HG02852 (cell line): ENCODE data around the gene VMAC.
"Not testable (repeated sequence)": the region's sequence is repeated elsewhere in the genome, so short reads cannot be mapped to it uniquely, and the experiment has no call there.

Source experiments
- ATAC-seq: cut with Tn5 transposase; IDR thresholded peaks from one replicate; pipeline ENCODE4 v1.9.1; 2021; ENCODE audit warnings: mild to moderate bottlenecking, moderate library complexity; ENCODE audit not compliant: unreplicated experiment

VMAC gene

DNA sequence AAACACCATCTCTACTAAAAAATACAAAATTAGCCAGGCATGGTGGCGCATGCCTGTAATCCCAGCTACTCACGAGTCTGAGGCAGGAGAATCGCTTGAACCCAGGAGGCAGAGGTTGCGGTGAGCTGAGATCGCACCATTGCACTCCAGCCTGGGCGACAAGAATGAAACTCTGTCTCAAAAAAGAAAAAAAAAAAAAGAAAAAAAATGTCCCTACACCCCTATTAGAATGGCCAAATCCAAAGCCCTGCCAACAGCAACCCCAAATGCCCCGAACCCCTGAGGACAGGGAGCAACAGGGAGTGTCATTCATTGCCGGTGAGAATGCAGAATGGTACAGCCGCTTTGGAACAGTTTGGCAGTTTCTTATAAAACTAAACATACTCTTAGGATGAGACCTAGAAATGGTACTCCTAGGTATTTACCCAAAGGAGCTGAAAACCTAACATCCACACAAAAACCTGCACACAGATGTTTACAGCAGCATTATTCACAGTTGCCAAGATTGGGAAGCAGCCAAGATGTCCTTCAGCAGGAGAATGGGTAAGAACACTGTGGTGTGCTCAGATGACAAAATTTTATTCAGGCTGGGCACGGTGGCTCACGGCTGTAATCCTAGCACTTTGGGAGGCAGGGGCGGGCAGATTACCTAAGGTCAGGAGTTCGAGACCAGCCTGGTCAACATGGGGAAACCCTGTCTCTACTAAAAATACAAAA lies 21.4 kb upstream of the VMAC start:
- ATAC-seq, result not testable (repeated sequence)

DNA sequence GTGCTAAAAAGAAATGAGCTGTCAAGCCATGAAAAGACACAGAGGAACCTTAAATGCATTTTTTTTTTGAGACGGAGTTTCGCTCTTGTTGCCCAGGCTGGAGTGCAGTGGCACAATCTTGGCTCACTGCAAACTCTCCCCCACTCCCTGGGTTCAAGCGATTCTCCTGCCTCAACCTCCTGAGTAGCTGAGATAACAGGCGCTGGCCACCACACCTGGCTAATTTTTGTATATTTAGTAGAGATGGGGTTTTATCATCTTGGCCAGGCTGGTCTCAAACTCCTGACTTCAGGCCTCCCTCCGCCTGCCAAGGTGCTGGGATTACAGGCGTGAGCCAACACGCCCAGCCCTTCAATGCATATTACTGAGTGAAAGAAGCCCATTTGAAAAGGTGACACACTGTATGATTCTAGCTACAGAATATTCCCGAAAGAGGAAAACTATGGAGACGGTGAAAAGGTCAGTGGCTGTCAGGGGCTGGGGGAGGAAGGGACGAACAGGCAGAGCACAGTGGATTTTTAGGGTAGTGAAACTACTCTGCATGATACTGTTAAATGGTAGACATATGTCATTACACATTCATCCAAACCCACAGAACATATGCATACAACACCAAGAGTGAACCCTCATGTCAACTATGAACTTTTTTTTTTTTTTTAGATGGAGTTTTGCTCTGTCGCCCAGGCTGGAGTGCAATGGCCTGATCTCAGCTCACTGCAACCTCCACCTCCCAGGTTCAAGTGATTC lies 20.4 kb upstream of the VMAC start:
- not testable (repeated sequence) for ATAC-seq

DNA sequence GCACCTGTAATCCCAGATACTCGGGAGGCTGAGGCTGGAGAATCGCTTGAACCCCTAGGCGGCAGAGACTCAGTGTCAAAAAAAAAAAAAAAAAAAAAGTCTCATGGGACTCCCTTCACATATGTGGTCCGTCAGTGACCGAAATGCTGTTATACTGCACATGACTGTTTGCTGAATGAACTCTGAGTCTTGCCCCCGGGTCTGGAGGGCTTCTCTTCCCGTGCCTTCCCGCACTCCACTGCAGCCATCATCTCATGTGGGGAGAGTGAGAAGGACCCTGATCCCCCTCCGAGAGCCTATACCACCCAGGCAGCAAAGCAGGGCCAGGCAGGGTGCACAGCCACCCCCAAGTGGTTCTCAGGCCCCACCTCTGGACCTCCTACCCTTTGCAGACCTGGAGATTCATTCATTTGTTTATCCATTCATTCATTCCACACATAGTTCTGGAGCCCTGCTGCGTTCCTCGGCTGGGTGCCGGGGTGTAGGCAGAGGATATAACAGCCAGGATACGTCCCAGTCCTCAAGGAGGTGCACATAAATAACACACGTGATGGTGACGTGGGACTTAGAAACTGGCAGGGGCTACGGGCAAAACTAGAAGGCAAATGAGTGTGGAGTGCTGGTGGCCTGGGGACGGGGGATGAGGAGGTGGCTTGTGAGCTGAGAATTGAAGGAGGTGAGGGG lies 15.2 kb upstream of the VMAC start:
- no peak for ATAC-seq

DNA sequence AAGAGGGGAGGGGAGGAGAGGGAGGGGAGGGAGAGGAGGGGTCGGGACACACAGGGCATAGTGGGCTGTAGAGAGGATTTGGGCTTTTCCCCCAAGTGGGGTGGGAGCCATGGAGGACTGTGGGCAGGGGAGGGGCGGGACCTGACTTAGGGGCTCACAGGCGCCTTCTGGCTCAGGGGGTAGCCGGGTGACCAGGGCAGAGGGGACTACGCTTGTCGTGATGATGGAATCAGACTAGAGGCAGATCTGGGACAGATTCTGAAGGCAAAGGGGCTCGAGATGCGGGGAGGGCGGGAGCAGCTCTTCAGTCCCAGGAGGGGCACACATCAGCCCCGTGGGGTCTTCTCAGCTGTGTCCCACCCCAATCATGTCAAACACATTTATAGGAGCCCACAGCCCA lies 14.6 kb upstream of the VMAC start:
- ATAC-seq, result no peak

DNA sequence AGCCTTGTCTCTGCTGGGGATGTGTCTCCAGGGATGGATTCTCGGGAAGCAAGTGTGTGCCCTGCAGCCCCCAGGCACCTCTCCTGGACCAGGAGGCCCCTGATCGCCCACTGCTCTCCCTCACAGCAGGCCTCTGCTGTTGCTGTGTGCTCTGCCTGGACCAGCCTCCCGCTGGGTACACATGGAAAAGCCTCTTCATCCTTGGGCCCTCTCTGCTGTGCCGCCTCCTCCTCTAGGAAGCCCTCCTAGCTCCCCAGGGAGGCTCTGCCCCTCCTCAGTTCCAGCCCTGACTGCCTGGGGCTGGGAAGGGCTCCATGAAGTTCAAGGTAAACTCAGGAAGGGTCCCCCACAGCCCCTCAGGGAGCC lies 13.1 kb upstream of the VMAC start:
- ATAC-seq, result no peak

DNA sequence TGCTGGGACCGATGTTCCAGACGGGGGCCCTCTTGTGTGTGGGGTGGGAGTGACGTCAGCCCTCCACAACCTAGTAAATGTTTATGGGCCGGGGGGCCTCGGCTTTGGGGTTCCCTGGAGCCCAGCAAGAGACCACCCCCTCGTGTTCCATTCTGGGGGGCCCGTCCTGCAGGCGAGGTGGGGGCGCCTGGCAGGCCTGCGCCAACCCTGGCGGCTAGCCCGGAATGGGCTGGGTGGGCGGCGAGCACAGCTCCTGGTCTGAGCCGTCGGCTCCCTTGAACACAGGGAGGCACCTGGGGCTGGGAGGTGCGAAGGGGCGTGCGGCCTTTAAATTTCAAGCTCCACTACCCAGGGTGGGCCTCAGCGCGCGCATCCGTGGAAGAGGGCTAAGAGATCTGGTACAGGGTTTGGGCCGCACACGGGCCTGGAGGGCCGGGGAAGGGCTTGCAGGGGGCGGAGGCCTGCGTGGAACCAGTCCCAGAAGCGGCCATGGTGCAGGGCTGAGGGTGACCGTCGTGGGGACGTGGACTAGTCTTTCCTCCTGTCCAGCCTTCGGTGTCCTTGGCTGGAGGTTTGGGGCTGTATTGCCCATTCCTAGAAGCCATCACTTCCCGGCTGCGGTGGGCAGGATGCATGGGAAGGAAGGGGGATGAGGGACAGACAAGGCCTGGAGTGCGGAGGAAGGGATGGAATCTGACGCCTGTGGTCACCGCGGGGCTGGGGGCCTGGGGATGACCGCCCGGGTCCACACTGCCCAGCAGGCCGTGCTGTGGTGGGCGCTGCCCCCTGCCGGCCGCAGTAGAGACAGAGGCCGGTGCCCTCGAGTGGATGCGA lies 12.5 kb upstream of the VMAC start:
- ATAC-seq, result no peak

DNA sequence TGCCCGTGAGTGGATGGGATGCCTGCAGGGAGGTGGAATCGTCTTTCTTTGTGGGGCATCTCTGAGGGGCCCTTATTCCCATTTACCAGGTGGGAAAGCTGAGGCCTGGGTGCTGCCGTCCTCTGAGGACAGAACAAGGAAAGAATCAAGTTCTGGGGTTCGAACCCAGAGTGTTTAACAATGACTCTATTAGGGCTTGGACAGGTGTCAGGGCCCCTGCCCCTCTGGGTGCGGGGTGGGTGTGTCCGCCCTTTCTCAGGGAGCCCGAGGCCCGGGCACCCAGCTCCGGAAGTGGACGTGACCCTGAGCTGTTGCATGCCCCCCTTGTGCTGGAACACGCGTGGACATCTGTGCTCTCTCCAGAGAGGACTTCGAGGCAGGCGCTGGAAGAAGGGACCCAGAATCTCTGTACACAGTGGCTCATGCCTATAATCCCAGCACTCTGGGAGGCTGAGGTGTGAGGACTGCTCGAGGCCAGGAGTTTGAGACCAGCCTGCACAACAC lies 11.8 kb upstream of the VMAC start:
- ATAC-seq, result no peak

DNA sequence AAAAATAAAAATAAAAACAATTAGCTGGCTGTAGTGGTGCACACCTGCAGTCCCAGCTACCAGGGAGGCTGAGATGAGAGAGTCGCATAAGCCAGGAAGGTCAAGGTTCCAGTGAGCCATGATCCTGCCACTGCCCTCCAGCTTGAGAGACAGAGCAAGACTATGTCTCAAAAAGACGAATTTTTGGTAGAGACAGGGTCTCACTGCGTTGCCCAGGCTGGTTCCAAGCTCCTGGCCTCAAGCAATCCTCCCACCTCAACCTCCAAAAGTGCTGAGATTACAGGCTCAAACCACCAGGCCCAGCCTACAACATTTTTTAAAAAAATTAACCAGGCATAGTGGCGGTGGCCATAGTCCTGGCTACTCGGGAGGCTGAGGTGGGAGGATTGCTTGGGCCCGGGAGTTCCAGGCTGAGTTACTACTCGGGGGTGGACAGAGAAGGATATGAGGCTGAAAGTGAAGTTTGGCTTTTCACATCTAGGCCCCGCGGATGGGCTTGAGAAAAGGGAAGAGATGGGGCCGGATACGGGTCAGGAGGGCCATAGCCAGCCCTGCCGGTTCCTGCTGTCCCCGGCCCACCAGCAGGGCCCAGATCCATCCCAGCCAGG lies 11.3 kb upstream of the VMAC start:
- no peak for ATAC-seq

DNA sequence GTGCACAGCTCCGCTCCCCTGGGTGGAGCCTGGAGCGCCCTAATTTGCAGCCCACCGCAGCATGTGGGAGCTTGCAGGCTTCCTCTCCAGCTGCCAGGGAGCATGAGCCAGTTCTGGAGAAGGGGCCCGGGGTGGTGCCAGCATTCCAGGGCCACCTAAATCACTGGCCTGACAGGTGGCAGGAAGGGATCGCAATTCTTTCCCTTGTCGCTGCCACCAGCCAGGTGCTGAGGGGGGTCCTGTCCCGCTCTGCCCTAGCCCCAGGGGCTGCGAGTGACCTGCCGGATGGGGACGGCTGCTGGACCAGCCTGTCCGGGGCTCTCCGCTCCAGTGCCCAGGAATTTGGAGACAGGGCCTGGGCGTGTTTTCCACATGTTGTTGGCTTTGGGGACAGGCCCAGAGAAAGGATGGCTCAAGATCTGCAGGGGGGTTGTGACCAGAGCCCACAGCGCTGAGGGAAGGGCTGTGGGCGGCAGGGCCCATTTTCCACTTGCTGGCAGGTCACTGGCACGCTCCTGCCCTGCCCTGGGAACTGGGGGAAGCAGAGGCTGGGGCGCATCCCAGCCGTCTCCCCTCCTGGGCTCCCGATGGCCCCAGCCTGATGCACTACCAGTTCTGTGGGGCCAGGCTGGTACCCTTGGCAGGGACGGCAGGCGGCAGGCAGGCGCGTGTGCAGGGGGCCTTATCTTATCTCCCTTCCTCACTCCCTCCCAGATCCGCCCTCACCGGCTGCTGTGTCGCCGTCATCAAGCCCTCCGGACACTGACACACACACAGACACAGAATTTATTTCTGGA lies 10.6 kb upstream of the VMAC start:
- no peak for ATAC-seq

DNA sequence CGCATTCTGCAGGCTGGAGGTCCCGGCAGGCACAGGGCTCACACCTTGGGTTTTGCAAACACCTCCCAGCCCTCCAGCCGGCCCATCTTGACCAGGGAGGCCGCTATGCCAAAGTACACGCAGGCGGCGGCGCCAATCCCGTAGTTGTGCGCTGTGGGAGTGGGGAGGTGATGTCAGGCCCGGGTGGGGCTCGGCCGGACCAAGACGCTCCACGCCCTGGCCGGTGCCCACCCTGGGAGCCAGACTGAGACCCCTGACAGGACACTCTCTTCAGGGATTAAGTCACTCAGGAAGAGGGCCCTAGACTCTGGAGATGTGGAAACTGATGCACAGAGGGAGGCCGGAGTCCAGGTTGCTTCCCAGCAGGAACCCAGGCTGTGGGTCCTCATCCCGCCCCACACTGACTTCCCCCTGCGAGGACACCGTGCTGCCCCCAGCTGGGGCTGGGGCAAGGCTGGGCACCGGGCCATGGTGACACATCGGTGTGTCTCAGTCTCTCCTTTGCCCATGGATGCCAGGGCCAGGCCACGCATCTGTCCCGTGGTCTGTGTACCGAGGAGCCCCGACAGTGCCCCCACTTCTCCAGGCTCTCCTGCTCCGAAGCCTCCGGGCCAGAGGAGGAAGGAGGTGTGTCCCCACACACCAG lies 9.8 kb upstream of the VMAC start:
- ATAC-seq, result no peak

DNA sequence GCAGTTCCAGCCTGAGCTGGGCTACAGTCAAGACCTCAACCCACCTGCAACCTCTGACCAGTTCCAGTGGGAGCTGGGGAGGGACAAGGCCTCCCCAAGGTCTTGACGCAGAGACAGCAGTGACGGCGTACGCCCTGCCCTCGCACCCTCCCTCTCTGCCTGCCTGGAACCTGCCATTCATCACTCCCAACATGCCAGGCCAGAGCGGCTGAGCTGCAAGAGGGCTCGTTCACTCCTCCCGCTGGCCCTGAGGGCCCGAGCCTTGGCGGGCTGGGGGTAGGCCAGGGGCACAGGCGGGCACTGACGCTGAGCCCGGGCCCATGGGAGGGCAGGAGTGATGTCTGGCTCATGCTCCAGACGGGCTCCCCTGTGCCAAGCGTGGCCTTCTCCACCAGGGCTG lies 9.3 kb upstream of the VMAC start:
- ATAC-seq, result no peak

DNA sequence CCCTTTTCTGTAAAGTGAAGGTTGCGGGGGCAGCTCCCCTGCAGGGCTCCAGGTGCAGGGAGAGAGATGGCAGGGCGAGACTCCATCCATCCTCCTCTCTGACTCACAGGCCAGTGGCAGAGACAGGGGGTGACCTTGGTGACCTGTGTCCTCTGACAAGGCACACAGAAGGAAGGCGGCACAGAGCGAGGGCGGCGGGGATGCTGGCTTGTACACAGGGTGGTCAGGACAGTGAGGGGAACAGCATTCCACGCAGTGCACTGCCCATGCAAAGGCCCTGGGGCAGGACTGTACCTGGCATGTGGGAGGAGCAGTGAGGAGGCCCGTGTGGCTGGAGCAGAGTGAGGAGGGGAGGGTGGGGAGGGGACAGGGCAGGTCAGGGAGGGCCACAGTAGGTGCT lies 8.8 kb upstream of the VMAC start:
- no peak for ATAC-seq

DNA sequence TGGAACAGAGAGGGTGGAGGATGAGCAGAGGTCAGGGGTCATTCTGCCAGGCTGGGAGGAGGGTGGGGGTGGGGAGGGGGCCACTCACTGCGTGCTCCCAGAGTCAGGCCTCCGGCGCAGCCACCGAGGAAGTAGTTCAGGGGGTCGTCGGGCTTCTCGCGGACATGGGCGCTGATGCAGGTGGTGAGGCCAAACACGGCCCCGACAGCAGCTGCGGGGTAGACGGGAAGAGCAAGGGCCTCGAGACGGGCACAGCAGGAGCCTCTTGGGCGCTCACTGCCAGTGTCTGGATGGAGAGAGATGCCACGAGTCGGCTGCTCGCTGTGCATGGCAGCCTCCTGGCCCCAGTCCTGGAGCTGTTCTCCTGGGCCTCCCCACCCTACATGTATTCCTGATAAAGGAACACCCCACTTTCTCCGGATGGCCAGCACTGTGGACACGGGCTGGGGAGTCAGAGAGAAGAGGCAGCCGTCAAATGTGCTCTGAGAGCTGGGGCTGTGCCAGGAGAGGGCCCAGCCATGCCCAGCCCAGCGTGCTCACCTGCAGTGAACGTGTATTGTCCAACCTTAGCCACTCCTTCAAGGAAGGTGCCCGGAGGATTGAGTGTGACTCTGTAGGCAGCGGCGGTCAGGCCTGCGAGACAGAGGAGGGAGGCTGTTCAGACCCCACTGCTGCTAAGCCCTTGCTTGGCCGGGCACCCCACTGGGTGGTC lies 8.2 kb upstream of the VMAC start:
- ATAC-seq, result no peak

DNA sequence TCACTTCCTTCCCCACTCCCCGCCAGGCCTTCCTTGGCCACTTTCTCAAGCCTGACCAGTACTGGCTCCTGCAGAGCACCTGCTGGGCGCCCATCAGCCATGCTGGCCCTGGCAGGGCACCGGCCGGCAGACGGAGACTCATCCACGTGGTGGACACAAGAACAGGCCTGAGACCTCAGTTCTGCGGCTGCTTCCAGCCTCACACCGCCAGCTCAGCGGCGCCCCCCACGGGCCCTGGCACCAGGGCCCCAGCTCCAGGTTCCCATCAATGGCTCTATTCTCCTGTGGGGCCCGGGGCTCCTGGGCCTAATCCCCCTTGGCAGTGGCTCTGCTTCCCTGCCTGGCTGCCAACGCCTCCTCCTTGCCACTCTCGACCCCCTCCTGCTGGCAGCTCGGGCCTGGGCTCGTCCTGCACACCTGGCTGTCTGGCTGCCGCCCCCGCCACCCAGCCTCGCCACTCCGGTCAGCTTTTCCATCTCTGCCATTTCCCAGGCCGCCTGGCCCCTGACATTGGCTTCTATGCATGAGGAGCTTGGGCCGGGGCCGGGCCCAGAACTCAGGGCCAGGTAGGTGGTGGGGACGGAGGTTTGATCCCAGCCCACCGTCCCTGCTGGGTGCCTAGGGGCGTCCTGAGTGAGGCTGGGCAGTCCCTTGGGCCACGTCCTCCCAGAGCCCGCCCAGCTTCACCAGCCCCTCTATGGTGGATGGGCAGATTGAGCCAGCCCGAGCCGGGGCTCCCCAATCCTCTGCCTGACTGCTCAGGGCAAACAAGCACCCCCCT lies 7.3 kb upstream of the VMAC start:
- ATAC-seq, result no peak

DNA sequence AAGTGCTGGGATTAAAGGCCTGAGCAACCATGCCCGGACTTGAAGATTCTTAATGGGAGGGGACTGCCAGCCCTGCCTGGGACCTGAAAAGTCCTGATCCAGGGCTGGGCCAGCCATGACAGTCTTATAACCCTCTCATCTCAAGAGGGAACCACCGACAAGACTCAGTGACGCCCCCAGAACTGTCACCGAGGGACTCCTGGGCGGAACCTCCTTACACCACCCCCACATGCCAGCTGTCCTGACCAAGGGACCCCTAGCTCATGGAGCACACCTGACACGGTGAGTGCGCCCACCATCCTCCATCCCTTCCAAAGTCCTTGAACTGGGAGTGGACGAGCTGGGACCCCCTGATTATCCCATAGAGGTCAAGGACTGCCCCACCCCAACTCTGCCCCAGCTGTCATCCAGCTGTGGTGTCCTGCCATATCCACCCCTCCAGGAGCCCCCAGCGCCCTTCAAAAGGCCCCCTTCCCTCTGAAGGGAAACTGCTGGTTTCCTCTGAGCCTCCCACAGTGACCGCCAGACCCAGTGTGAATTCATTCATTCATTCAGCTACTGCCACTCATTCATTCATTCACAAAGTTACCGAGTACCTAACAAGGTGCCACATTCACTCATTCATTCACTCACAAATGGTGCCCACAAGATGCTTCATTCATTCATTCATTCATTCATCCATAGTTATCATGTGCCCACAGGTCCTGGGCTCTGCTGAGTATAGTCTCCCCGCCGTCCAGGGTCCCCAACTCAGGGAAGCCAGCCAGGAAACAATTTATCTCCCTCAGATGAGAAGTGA lies 4.7 kb upstream of the VMAC start:
- no peak for ATAC-seq

DNA sequence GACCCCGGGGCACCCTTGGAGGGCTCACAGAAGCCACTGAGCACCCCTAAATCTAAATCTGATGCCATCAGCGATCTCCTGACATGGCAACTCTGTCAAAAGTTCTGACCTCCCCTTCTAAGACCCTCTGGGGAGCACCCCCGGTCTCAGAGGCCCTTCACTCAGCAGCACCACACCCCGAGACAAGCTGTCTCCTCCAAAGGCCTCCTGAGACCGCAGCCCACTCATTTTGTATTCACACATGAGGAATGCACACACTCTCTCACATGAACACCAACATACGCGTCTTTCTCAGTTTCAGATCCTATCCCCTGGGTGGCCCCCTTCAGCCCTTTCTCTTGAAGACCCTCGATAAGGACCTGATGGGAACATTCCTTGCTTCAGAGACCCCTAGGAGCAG lies 3.7 kb upstream of the VMAC start:
- ATAC-seq, result no peak

DNA sequence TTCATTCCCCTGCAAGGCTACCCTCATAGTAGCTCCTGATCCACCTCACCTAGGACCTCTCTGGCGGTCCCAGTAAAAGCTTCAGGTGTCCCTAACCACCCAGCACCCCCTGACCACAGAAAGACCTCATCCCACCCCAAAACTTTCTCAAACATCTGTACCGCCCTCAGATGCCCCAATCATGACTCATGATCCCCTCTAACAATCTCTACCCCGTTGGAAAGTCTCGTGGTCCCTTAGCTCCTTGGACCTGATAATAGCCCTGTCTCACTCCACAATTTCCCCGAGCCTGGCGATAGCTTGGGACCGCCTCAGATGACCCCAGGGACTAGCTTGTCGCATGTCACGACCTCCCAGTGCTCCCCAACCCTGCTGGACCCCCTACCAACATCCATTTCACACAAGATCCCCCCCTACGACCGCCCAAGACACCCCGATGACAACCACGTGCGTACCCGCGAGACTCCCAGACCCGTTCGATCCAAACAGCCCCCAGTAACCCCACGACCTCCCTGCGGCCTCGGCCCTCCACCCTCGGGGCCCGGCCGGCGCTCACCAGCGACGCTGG lies 1.5 kb upstream of the VMAC start:
- no peak for ATAC-seq
